Measurements from ENCODE around the gene PBLD. TPM values are rescaled to one million over a fixed set of nuclear protein-coding genes. Genes with fewer than 3 reads are reported as not detected.
"Not testable (repeated sequence)": the region's sequence is repeated elsewhere in the genome, so short reads cannot be mapped to it uniquely, and the experiment has no call there.

The PBLD gene
- total RNA-seq, 1 experiment from 2014 or later = 3.1 TPM

- not testable (repeated sequence) for DNase-seq (ENCODE audit: low spot score)
Observed at GRCh38 chr10:68278906-68279753, 53.6 kb downstream of the PBLD start.

- not testable (repeated sequence) for DNase-seq (ENCODE audit: low spot score)
Observed at GRCh38 chr10:68277814-68278213, 54.9 kb downstream of the PBLD start.

- DNase-seq (ENCODE audit: low spot score) = no peak
Observed at GRCh38 chr10:68276224-68276623, 56.5 kb downstream of the PBLD start.

GRCh38 chr10:68275600-68276126, 57.1 kb downstream of the PBLD start:
- no peak for DNase-seq (ENCODE audit: low spot score)

GRCh38 chr10:68272833-68273232, 59.9 kb downstream of the PBLD start:
- no peak for DNase-seq (ENCODE audit: low spot score)

- peak; percentile 42 for DNase-seq (ENCODE audit: low spot score)
Observed at GRCh38 chr10:68271196-68271882, 61.4 kb downstream of the PBLD start.

- DNase-seq (ENCODE audit: low spot score) = no peak
Observed at GRCh38 chr10:68269562-68270290, 63.0 kb downstream of the PBLD start.

GRCh38 chr10:68261132-68261856, 71.4 kb downstream of the PBLD start:
- no peak for DNase-seq (ENCODE audit: low spot score)

GRCh38 chr10:68253346-68253745, 79.4 kb downstream of the PBLD start:
- no peak for DNase-seq (ENCODE audit: low spot score)

- DNase-seq (ENCODE audit: low spot score) = no peak
Observed at GRCh38 chr10:68251625-68252495, 80.9 kb downstream of the PBLD start.

- DNase-seq (ENCODE audit: low spot score) = no peak
Observed at GRCh38 chr10:68251151-68251550, 81.6 kb downstream of the PBLD start.

- DNase-seq (ENCODE audit: low spot score) = no peak
Observed at GRCh38 chr10:68249297-68249696, 83.4 kb downstream of the PBLD start.

GRCh38 chr10:68247931-68248330, 84.8 kb downstream of the PBLD start:
- no peak for DNase-seq (ENCODE audit: low spot score)

- DNase-seq (ENCODE audit: low spot score) = not testable (repeated sequence)
Observed at GRCh38 chr10:68246397-68246796, 86.3 kb downstream of the PBLD start.

GRCh38 chr10:68242051-68242450, 90.7 kb downstream of the PBLD start:
- DNase-seq (ENCODE audit: low spot score) = no peak

- DNase-seq (ENCODE audit: low spot score) = peak; percentile 68
Observed at GRCh38 chr10:68239596-68240150, 93.1 kb downstream of the PBLD start.

- DNase-seq (ENCODE audit: low spot score) = no peak
Observed at GRCh38 chr10:68239069-68239468, 93.7 kb downstream of the PBLD start.

GRCh38 chr10:68238371-68238770, 94.4 kb downstream of the PBLD start:
- no peak for DNase-seq (ENCODE audit: low spot score)

GRCh38 chr10:68237173-68237572, 95.6 kb downstream of the PBLD start:
- no peak for DNase-seq (ENCODE audit: low spot score)

- no peak for DNase-seq (ENCODE audit: low spot score)
Observed at GRCh38 chr10:68235581-68235980, 97.1 kb downstream of the PBLD start.

Data from H4 (cell line).